Liver (tissue), 9 donors: ENCODE results near the gene DOCK8. TPM values are rescaled to one million over a fixed set of nuclear protein-coding genes. Genes with fewer than 3 reads are reported as not detected.

Experiments
- DNase-seq: peaks from one replicate; pipeline ENCODE4 v3.0.0-alpha.2; 2017; ENCODE audit warnings: low spot score
- H3K27ac ChIP-seq, 2 donors: one replicate each; pipeline ENCODE4 v1.7.0; 2013; ENCODE audit warnings: inconsistent platforms in 2 of 2, low read length in 2 of 2, control low read depth in 1 of 2, low read depth in 1 of 2, mild to moderate bottlenecking in 1 of 2
- H3K27me3 ChIP-seq, 4 donors: one replicate each; pipeline versions ENCODE4 v1.6.1 to v1.7.0; 2013; ENCODE audit warnings: low read length in 3 of 4, inconsistent platforms in 1 of 4, mild to moderate bottlenecking in 1 of 4, moderate library complexity in 1 of 4; ENCODE audit not compliant: control insufficient read depth in 4 of 4, insufficient read depth in 4 of 4
- H3K36me3 ChIP-seq, 4 donors: one replicate each; pipeline versions ENCODE4 v1.6.1 to v1.7.0; 2013; ENCODE audit warnings: low read length in 3 of 4, mild to moderate bottlenecking in 3 of 4, low read depth in 1 of 4, moderate library complexity in 1 of 4; ENCODE audit not compliant: control insufficient read depth in 4 of 4, insufficient read depth in 3 of 4
- H3K4me1 ChIP-seq, 4 donors: one replicate each; pipeline versions ENCODE4 v1.6.1 to v1.7.0; 2013; ENCODE audit warnings: low read length in 3 of 4, mild to moderate bottlenecking in 3 of 4, moderate library complexity in 1 of 4; ENCODE audit not compliant: control insufficient read depth in 4 of 4, insufficient read depth in 4 of 4
- H3K4me3 ChIP-seq, 3 donors: one replicate each; pipeline versions ENCODE4 v1.6.1 to v1.7.0; 2013; ENCODE audit warnings: low read length in 3 of 3, control low read depth in 1 of 3, low read depth in 1 of 3, mild to moderate bottlenecking in 1 of 3
- H3K9ac ChIP-seq, 2 donors: one replicate each; pipeline ENCODE4 v1.7.0; 2013; ENCODE audit warnings: low read length in 2 of 2, mild to moderate bottlenecking in 2 of 2, moderate library complexity in 2 of 2, control low read depth in 1 of 2, low read depth in 1 of 2
- H3K9me3 ChIP-seq, 4 donors: one replicate each; pipeline versions ENCODE4 v1.6.1 to v1.7.0; 2013; ENCODE audit warnings: low read length in 3 of 4; ENCODE audit not compliant: control insufficient read depth in 4 of 4
- EGR1 ChIP-seq, 2 donors: IDR thresholded peaks; 2 replicates each; pipeline ENCODE4 v1.6.1; 2016 to 2018; ENCODE audit warnings: antibody characterized with exemption in 2 of 2, low read depth in 2 of 2
- FOXA1 ChIP-seq: IDR thresholded peaks from 2 replicates; pipeline ENCODE4 v1.6.1; 2016; ENCODE audit warnings: antibody characterized with exemption
- FOXA2 ChIP-seq: IDR thresholded peaks from 2 replicates; pipeline ENCODE4 v1.6.1; 2016; ENCODE audit warnings: antibody characterized with exemption
- GABPA ChIP-seq, 2 donors: IDR thresholded peaks in 1 of 2; conservative IDR thresholded peaks in 1 of 2; 2 replicates each; pipeline ENCODE4 v1.6.1; 2016; ENCODE audit warnings: antibody characterized with exemption in 2 of 2, mild to moderate bottlenecking in 1 of 2, moderate library complexity in 1 of 2
- HNF4A ChIP-seq, 2 donors: conservative IDR thresholded peaks; 2 replicates each; pipeline ENCODE4 v1.6.1; 2016; ENCODE audit warnings: antibody characterized with exemption in 2 of 2, mild to moderate bottlenecking in 2 of 2
- HNF4G ChIP-seq: IDR thresholded peaks from 2 replicates; pipeline ENCODE4 v1.6.1; 2016; ENCODE audit warnings: antibody characterized with exemption
- JUND ChIP-seq, 2 donors: IDR thresholded peaks; 2 replicates each; pipeline ENCODE4 v1.6.1; 2016; ENCODE audit warnings: antibody characterized with exemption in 2 of 2
- RAD21 ChIP-seq, 2 donors: IDR thresholded peaks; 2 replicates each; pipeline ENCODE4 v1.6.1; 2016; ENCODE audit warnings: antibody characterized with exemption in 2 of 2, mild to moderate bottlenecking in 2 of 2
- RXRA ChIP-seq, 2 donors: IDR thresholded peaks; 2 replicates each; pipeline ENCODE4 v1.6.1; 2017 to 2018; ENCODE audit warnings: antibody characterized with exemption in 2 of 2, mild to moderate bottlenecking in 1 of 2
- TAF1 ChIP-seq: conservative IDR thresholded peaks from 2 replicates; pipeline ENCODE4 v1.6.1; 2016; ENCODE audit warnings: antibody characterized with exemption, mild to moderate bottlenecking
- YY1 ChIP-seq: IDR thresholded peaks from 2 replicates; pipeline ENCODE4 v1.6.1; 2016; ENCODE audit warnings: antibody characterized with exemption, mild to moderate bottlenecking
- WGBS: extraction: QIAGEN DNeasy Blood & Tissue Kit; methylation state at CpG from one replicate; pipeline ENCODE4 v1.1.7; 2013; 5-methylcytosine and 5-hydroxymethylcytosine counted together
- polyA plus RNA-seq, 2 donors: library from polyadenylated mRNA; stranded (reverse) in 1 of 2; unstranded in 1 of 2; fragments of 200-250 nt in 1 of 2; fragments of >200 nt in 1 of 2; fragmentation: Nextera tagmentation in 1 of 2; extraction: Ambion mirVana in 1 of 2; gene quantifications; one replicate each; pipeline versions ENCODE4 v1.2.1 to v1.2.3, GENCODE V29; 2013 to 2015
- total RNA-seq, 2 donors: library from RNA; depleted of rRNA; stranded (reverse); fragments of >200 nt; gene quantifications; one replicate each; pipeline ENCODE4 v1.2.3, GENCODE V29; 2014
- TF ChIP-seq, protein P1 (sequence below): IDR thresholded peaks from 2 replicates; pipeline ENCODE4 v1.6.1; 2016; ENCODE audit warnings: antibody characterized with exemption
- TF ChIP-seq, protein P2 (sequence below): IDR thresholded peaks from 2 replicates; pipeline ENCODE4 v1.6.1; 2016; ENCODE audit warnings: antibody characterized with exemption
- TF ChIP-seq, protein P3 (sequence below): IDR thresholded peaks from 2 replicates; pipeline ENCODE4 v1.6.1; 2016; ENCODE audit warnings: antibody characterized with exemption, mild to moderate bottlenecking
- TF ChIP-seq, protein P4 (sequence below): IDR thresholded peaks from 2 replicates; pipeline ENCODE4 v1.6.1; 2016; ENCODE audit warnings: antibody characterized with exemption
- TF ChIP-seq, protein P5 (sequence below): fragments of 150-350 bp; IDR thresholded peaks from 2 replicates; pipeline ENCODE4 v1.5.1; 2017; ENCODE audit warnings: improper control_type of control experiment, low read depth, low read length; ENCODE audit not compliant: missing input control
- donor health status: healthy.
- donor health status: healthy.
- donor health status: healthy.
- donor health status: healthy.
- donor health status: healthy.

Gene DOCK8
- total and polyA plus RNA-seq, 4 donors, result 3.8 to 22.6 (median 7.4) TPM

DNA sequence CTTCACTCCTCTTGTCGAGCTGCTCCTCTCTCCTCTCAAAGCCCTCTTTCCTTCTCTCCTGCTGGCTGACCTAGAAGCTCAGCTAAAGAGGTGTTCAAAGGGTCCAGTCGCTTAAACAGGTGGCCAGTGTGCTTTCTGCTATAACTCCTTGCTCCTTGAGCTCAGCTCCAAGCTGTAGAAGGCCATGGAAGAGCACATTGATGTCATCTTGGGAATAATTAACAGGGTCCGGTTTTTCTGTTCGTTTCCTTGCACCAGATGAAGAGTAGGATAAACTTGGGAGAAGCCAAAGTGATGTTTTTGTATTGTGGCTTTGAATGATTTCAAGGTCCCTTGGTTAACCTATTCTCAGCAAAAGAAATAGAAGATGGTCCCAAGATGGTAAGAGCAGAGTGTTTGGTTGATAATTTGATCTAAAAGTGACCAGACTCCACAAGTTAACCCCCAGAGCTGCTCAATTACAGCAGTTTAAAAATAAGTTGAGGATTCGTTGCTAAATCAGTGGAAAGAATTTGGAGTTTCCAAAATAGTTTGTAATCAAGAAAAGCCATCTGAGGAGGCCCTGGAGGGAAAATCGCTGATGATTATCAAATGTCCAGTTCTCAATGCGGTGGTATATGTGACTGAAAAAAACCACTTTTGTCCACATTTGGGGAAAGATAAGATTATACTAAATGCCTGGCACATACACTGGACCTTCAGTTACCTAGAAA lies 148.1 kb downstream of the DOCK8 start:
- H3K9ac ChIP-seq, result no peak overlapping the region
- TF ChIP-seq, protein P1, sequence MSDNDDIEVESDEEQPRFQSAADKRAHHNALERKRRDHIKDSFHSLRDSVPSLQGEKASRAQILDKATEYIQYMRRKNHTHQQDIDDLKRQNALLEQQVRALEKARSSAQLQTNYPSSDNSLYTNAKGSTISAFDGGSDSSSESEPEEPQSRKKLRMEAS, result no peak
- TF ChIP-seq, protein P2, sequence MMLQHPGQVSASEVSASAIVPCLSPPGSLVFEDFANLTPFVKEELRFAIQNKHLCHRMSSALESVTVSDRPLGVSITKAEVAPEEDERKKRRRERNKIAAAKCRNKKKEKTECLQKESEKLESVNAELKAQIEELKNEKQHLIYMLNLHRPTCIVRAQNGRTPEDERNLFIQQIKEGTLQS, result no peak
- TF ChIP-seq, protein P3, sequence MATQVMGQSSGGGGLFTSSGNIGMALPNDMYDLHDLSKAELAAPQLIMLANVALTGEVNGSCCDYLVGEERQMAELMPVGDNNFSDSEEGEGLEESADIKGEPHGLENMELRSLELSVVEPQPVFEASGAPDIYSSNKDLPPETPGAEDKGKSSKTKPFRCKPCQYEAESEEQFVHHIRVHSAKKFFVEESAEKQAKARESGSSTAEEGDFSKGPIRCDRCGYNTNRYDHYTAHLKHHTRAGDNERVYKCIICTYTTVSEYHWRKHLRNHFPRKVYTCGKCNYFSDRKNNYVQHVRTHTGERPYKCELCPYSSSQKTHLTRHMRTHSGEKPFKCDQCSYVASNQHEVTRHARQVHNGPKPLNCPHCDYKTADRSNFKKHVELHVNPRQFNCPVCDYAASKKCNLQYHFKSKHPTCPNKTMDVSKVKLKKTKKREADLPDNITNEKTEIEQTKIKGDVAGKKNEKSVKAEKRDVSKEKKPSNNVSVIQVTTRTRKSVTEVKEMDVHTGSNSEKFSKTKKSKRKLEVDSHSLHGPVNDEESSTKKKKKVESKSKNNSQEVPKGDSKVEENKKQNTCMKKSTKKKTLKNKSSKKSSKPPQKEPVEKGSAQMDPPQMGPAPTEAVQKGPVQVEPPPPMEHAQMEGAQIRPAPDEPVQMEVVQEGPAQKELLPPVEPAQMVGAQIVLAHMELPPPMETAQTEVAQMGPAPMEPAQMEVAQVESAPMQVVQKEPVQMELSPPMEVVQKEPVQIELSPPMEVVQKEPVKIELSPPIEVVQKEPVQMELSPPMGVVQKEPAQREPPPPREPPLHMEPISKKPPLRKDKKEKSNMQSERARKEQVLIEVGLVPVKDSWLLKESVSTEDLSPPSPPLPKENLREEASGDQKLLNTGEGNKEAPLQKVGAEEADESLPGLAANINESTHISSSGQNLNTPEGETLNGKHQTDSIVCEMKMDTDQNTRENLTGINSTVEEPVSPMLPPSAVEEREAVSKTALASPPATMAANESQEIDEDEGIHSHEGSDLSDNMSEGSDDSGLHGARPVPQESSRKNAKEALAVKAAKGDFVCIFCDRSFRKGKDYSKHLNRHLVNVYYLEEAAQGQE, result no peak
- TF ChIP-seq HNF4A (conservative IDR thresholded peaks at IDR 0.05), result no peak
- TF ChIP-seq JUND (IDR thresholded peaks at IDR 0.05), result no peak
- TF ChIP-seq FOXA1, result no peak
- TF ChIP-seq FOXA2, result no peak
- no peak for TF ChIP-seq RAD21 (IDR thresholded peaks at IDR 0.05)
- TF ChIP-seq EGR1 (IDR thresholded peaks at IDR 0.05; ENCODE audit: low read depth in 2 of 2), result no peak
- TF ChIP-seq, protein P4, sequence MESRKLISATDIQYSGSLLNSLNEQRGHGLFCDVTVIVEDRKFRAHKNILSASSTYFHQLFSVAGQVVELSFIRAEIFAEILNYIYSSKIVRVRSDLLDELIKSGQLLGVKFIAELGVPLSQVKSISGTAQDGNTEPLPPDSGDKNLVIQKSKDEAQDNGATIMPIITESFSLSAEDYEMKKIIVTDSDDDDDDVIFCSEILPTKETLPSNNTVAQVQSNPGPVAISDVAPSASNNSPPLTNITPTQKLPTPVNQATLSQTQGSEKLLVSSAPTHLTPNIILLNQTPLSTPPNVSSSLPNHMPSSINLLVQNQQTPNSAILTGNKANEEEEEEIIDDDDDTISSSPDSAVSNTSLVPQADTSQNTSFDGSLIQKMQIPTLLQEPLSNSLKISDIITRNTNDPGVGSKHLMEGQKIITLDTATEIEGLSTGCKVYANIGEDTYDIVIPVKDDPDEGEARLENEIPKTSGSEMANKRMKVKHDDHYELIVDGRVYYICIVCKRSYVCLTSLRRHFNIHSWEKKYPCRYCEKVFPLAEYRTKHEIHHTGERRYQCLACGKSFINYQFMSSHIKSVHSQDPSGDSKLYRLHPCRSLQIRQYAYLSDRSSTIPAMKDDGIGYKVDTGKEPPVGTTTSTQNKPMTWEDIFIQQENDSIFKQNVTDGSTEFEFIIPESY, result no peak
- no peak for TF ChIP-seq TAF1
- no peak for TF ChIP-seq RXRA (IDR thresholded peaks at IDR 0.05)
- no peak for TF ChIP-seq GABPA (IDR thresholded peaks at IDR 0.05 in 1 of 2, conservative IDR thresholded peaks at IDR 0.05 in 1 of 2)
- no peaks in the 10 kb centered on the region for H3K4me1 ChIP-seq
- H3K4me3 ChIP-seq, result no peak overlapping the region
- H3K27ac ChIP-seq, result no peak overlapping the region
- H3K9me3 ChIP-seq, result no peaks in the 10 kb centered on the region
- no peak for DNase-seq
- no peaks in the 10 kb centered on the region for H3K36me3 ChIP-seq
- H3K27me3 ChIP-seq, result peaks cover 0 to 3% (median 0%) of the 10 kb centered on the region in 4 donors
- 86% methylated on average over 7 of the region's 7 CpGs for WGBS

DNA sequence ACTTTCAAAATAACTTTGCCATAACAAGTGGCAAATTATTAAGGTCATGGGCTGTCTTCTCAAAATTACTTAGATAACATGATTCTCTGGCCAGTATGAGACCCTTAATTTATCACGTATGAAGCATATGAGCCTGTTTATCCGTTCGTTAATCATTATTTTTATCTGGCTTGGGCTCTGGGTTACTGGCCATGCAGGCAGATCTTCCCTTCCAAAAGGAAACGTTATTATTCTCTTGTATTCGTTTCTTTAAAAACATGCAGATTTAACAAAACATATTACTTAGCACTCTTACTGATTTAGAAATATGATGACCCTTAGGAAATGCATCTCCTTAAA lies 148.6 kb downstream of the DOCK8 start:
- peaks cover 0 to 6% (median 0%) of the 10 kb centered on the region in 4 donors for H3K27me3 ChIP-seq
- H3K9me3 ChIP-seq, result no peaks in the 10 kb centered on the region
- TF ChIP-seq, protein P5, sequence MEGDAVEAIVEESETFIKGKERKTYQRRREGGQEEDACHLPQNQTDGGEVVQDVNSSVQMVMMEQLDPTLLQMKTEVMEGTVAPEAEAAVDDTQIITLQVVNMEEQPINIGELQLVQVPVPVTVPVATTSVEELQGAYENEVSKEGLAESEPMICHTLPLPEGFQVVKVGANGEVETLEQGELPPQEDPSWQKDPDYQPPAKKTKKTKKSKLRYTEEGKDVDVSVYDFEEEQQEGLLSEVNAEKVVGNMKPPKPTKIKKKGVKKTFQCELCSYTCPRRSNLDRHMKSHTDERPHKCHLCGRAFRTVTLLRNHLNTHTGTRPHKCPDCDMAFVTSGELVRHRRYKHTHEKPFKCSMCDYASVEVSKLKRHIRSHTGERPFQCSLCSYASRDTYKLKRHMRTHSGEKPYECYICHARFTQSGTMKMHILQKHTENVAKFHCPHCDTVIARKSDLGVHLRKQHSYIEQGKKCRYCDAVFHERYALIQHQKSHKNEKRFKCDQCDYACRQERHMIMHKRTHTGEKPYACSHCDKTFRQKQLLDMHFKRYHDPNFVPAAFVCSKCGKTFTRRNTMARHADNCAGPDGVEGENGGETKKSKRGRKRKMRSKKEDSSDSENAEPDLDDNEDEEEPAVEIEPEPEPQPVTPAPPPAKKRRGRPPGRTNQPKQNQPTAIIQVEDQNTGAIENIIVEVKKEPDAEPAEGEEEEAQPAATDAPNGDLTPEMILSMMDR, result no peak
- TF ChIP-seq JUND (IDR thresholded peaks at IDR 0.05), result no peak
- TF ChIP-seq HNF4G, result no peak
- TF ChIP-seq, protein P1, result no peak
- TF ChIP-seq, protein P2, result no peak
- TF ChIP-seq HNF4A (conservative IDR thresholded peaks at IDR 0.05), result no peak
- no peak for TF ChIP-seq YY1
- TF ChIP-seq GABPA (IDR thresholded peaks at IDR 0.05 in 1 of 2, conservative IDR thresholded peaks at IDR 0.05 in 1 of 2), result no peak
- TF ChIP-seq EGR1 (IDR thresholded peaks at IDR 0.05; ENCODE audit: low read depth in 2 of 2), result no peak
- WGBS, result 61% methylated on average over 5 of the region's 5 CpGs
- no peak for DNase-seq
- H3K36me3 ChIP-seq, result no peaks in the 10 kb centered on the region
- no peak overlapping the region for H3K4me3 ChIP-seq
- H3K27ac ChIP-seq, result no peak overlapping the region
- no peaks in the 10 kb centered on the region for H3K4me1 ChIP-seq
- no peak overlapping the region for H3K9ac ChIP-seq
